NT2/D1 (cell line): ENCODE data around the gene BDNF.

ENCODE experiments used
- DNase-seq: peaks from one replicate; pipeline ENCODE4 v3.0.0-alpha.2; 2011; ENCODE audit warnings: low read depth, low spot score
- H3K27me3 ChIP-seq: 2 replicates; pipeline ENCODE4 v1.6.0; 2011; ENCODE audit warnings: mild to moderate bottlenecking; ENCODE audit not compliant: insufficient read length, insufficient read depth
- H3K36me3 ChIP-seq: 2 replicates; pipeline ENCODE4 v1.6.1; 2011; ENCODE audit warnings: mild to moderate bottlenecking, low read length, mixed read lengths; ENCODE audit not compliant: insufficient read depth, insufficient read length
- H3K4me1 ChIP-seq: 2 replicates; pipeline ENCODE4 v1.5.1; 2011; ENCODE audit not compliant: insufficient read depth, insufficient read length
- H3K4me3 ChIP-seq: 2 replicates; pipeline ENCODE4 v1.5.1; 2011; ENCODE audit warnings: low read depth; ENCODE audit not compliant: insufficient read length
- H3K9ac ChIP-seq: 2 replicates; pipeline ENCODE4 v1.6.0; 2011; ENCODE audit warnings: low read depth; ENCODE audit not compliant: insufficient read length
- H3K9me3 ChIP-seq: 2 replicates; pipeline ENCODE4 v1.5.1; 2011; ENCODE audit warnings: mild to moderate bottlenecking, low read length; ENCODE audit not compliant: insufficient read depth
- SUZ12 ChIP-seq: IDR thresholded peaks from 2 replicates; pipeline ENCODE4 v1.6.1; 2011; ENCODE audit not compliant: insufficient read length, insufficient read depth; ENCODE audit errors: extremely low read depth
- YY1 ChIP-seq: IDR thresholded peaks from 2 replicates; pipeline ENCODE4 v1.6.1; 2011; ENCODE audit not compliant: insufficient read length, insufficient read depth
- ZNF274 ChIP-seq: IDR thresholded peaks from 2 replicates; pipeline ENCODE4 v1.6.1; 2011; ENCODE audit warnings: mild to moderate bottlenecking, low read depth, low read length

The BDNF gene

DNA sequence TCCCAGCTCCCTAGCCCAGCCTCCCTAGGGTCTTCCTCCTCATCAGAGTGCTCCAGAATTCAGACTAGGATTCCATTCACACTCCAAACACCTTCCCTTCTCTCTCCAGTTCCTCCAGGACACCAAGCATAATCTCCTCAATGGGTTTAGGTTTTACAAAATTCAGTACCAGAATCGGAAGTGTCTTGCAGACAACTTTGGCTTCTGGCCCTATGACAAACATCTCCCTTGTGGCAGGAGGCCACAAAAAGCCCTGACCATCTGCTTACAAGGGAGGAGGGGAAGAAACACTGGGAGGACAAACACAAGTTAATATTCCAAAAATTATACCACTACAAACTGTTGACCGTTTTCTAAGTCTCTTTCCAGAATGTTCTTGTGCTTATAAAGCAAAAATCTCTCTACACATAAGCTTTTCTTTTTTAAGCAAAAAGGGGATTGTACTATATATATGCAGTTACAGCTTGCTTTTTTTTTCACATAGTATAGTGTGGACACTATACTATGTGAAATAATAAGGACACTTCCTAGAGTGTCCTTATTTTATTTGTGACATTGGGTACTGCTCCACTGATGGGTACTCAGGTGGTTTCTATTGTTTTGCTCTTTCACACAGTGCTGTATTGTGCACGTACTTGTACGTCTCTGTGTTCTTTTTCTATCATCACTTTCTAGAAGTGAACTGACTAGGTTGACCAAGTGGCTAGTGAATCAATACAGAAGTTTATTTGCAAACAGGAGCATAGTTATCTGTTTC lies 78.7 kb downstream of the BDNF start:
- Histone ChIP-seq H3K9ac (no peak overlapping the region), H3K36me3 (no peaks in the 10 kb centered on the region), H3K4me1 (no peaks in the 10 kb centered on the region), H3K9me3 (no peaks in the 10 kb centered on the region), H3K27me3 (no peaks in the 10 kb centered on the region), H3K4me3 (no peak overlapping the region)
- no peak for DNase-seq
- TF ChIP-seq SUZ12 (no peak), ZNF274 (no peak), YY1 (no peak)

DNA sequence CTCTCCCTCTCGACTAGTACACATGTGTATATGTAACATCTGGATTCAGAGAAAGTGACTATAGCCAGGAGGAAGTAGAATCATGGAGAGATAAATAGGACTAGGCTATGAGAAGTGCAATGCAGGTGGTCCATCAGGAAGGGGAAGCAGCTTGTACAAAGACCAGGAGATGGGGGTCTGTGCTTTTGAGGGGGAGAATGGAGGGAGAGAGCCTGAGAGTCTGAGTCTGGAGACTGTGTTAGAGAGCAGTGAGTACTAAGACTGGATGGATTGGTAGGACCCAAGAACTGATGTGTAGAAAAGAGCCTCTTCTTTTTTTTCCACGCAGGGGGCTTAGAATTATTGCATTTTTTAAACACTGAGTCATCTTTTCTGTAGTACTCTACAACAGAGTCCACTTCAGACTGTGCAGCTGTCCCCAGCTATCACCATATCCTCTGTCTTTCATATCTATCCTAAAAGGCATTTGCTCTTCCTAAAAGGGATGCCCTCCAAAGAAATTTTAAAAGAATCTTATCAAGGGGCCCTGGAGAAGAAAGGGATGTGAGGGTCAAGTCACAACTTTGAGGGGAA lies 80.4 kb downstream of the BDNF start:
- Histone ChIP-seq H3K27me3 (no peaks in the 10 kb centered on the region), H3K9me3 (no peaks in the 10 kb centered on the region), H3K4me3 (no peak overlapping the region), H3K36me3 (no peaks in the 10 kb centered on the region), H3K9ac (no peak overlapping the region), H3K4me1 (no peaks in the 10 kb centered on the region)
- no peak for TF ChIP-seq YY1
- no peak for TF ChIP-seq SUZ12
- TF ChIP-seq ZNF274: no peak
- DNase-seq: no peak

DNA sequence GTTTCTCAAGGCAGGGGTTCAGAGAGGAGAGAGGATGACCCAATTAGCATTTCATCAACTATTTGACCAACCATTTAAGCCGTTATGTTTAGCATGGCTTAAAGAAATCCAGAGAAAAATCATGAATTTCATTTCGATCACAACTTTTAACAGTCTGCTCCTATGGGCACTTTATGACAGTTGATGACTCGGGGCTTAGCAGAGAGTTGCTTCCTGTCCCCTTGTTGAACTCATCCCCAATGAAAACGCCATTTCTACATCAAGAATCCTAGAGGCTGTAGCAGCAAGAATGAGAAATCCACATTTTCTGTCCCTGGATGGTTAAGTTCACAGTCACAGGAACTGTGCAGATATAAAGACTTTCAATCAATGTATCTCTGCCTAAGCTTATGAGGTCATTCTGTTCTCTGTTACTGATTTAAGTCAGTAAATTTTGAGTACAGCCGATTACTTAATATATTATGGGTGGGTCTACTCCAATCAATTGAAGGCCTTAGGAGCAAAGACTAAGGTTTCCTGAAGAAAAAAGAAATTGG lies 81.1 kb downstream of the BDNF start:
- Histone ChIP-seq H3K27me3 (no peaks in the 10 kb centered on the region), H3K9me3 (no peaks in the 10 kb centered on the region), H3K4me3 (no peak overlapping the region), H3K4me1 (no peaks in the 10 kb centered on the region), H3K36me3 (no peaks in the 10 kb centered on the region), H3K9ac (no peak overlapping the region)
- TF ChIP-seq YY1: no peak
- no peak for TF ChIP-seq SUZ12
- TF ChIP-seq ZNF274: no peak
- no peak for DNase-seq

DNA sequence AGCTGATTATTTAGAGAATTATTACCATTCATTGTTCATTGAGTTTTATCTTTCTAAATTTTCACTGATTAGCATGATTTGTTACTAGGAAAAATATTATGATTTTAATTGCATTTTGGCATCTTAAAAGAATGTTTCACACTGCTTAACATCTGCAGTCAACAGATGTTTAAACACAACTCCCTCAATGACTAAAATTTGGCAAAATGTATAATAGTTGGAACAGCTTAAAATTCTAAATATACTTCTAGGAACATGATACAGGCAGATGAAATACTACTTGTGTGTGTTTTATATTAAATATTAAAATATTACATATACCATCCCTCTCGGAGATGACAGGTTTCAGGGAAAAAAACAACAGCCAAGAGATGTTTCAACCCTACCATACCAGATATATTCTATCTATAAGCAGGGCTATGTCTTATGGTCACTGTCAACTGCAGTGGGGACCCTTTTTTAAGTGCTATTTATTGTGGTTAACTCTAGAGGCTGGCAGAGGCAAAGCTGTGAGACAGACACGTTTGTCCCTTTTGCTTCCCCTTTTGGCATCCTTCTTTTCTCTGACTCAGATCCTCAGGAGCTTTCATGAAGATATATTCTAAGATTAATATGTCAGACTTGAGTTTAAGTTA lies 81.9 kb downstream of the BDNF start:
- H3K36me3 ChIP-seq: no peaks in the 10 kb centered on the region
- H3K27me3 ChIP-seq: no peaks in the 10 kb centered on the region
- no peak overlapping the region for H3K4me3 ChIP-seq
- no peak overlapping the region for H3K9ac ChIP-seq
- H3K9me3 ChIP-seq: no peaks in the 10 kb centered on the region
- TF ChIP-seq ZNF274: no peak
- TF ChIP-seq SUZ12: no peak
- no peak for TF ChIP-seq YY1
- H3K4me1 ChIP-seq: no peaks in the 10 kb centered on the region
- no peak for DNase-seq

DNA sequence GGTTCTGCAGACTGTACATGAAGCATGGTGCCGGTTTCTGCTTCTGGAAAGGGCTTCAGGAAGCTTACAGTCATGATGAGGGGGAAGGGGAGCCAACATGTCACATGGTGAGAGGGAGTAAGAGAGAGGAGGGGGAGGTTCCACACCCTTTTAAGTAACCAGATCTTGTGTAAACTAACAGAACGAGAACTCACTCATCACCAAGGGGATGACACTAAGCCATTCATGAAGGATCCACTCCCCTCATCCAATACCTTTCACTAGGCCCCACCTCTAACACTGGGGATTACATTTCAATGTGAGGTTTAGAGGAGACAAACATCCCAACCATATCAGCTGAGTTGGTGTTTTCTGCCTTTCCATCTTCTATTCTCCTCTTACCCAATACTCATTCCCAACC lies 83.5 kb downstream of the BDNF start:
- H3K36me3 ChIP-seq: no peaks in the 10 kb centered on the region
- H3K9me3 ChIP-seq: no peaks in the 10 kb centered on the region
- no peak overlapping the region for H3K4me3 ChIP-seq
- H3K4me1 ChIP-seq: no peaks in the 10 kb centered on the region
- no peak for TF ChIP-seq SUZ12
- TF ChIP-seq ZNF274: no peak
- TF ChIP-seq YY1: no peak
- H3K9ac ChIP-seq: no peak overlapping the region
- H3K27me3 ChIP-seq: no peaks in the 10 kb centered on the region
- no peak for DNase-seq

DNA sequence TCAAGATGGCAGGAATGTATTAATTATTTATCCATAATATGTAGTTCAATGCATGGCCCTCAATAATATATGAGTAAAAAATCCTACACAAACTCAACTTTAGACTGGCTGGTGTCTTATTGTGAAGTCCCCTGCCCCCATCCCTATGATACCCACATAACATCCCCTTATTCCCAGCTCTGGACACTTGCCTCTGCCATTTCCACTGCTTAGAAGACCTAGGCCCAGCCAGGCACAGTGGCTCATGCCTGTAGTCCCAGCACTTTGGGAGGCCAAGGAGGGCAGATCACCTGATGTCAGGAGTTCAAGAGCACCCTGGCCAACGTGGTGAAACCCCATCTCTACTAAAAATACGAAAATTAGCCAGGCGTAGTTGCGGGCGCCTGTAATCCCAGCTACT lies 84.4 kb downstream of the BDNF start:
- no peaks in the 10 kb centered on the region for H3K27me3 ChIP-seq
- DNase-seq: no peak
- H3K36me3 ChIP-seq: no peaks in the 10 kb centered on the region
- H3K9me3 ChIP-seq: no peaks in the 10 kb centered on the region
- no peak for TF ChIP-seq YY1
- no peak for TF ChIP-seq ZNF274
- H3K9ac ChIP-seq: no peak overlapping the region
- H3K4me1 ChIP-seq: no peaks in the 10 kb centered on the region
- no peak overlapping the region for H3K4me3 ChIP-seq

DNA sequence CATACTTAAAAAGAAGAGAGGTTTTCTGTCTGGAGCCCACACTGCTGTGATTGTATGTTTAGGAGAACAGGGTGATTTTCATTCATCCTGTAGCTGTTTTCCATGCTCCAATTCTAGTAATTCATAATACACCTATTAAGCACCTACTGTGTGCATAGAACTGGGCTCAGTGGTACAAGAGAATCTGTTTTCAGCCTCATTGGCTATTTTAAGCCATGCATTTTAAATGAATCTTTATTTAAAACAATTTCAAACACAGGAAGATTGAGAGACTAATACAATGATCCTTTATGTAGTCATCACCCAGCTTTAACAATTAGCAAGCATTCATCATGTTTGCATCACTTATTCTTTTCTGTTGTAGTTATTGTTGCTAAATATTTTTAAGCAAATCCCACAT lies 86.2 kb downstream of the BDNF start:
- Histone ChIP-seq H3K36me3 (no peaks in the 10 kb centered on the region), H3K9ac (no peak overlapping the region), H3K9me3 (no peaks in the 10 kb centered on the region), H3K4me1 (no peaks in the 10 kb centered on the region), H3K4me3 (no peak overlapping the region), H3K27me3 (no peaks in the 10 kb centered on the region)
- TF ChIP-seq ZNF274 (no peak), YY1 (no peak), SUZ12 (no peak)
- DNase-seq: no peak
